Stimulated activated CD8-positive, alpha-beta memory T cell treated with anti-CD3 and anti-CD28 coated beads, Interleukin-7, amount 100 ng/mL, for 24 hours (primary cell): ENCODE results near the gene PRC1.

Experiments
- DNase-seq: peaks from one replicate; pipeline ENCODE4 v3.0.0-alpha.2; 2020; ENCODE audit warnings: low read depth

The PRC1 gene

DNA sequence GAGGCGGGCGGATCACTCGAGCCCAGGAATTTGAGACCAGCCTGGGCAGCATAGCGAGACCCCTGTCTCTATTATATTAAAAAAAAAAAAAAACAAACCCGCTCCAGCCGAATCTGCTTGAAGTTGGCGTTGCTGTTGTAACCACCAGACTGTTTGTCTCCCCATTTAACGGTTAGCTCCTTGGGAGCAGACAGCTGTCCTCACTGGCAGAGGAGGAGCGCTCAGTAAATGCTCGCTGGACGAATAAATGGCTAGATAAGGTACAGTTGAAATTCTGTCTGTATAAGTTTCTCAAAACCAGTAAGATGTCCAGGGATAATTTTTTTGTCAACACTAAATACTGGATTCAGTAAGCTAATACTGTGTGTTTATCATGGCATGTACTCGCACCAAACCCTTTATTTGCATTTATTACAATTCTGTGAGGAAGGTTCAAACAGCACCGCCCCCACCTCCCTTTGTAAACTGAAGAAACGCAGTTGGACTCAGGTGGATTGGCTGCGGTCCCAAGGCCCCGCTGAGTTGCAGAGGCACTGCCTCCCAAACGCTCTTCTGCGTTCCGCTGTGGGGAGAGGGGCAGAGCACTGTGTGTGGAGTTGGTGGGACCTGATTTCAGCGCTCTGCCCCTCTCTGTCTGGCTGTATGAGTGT is 38.6 kb downstream of the PRC1 start:
- DNase-seq: no peak

DNA sequence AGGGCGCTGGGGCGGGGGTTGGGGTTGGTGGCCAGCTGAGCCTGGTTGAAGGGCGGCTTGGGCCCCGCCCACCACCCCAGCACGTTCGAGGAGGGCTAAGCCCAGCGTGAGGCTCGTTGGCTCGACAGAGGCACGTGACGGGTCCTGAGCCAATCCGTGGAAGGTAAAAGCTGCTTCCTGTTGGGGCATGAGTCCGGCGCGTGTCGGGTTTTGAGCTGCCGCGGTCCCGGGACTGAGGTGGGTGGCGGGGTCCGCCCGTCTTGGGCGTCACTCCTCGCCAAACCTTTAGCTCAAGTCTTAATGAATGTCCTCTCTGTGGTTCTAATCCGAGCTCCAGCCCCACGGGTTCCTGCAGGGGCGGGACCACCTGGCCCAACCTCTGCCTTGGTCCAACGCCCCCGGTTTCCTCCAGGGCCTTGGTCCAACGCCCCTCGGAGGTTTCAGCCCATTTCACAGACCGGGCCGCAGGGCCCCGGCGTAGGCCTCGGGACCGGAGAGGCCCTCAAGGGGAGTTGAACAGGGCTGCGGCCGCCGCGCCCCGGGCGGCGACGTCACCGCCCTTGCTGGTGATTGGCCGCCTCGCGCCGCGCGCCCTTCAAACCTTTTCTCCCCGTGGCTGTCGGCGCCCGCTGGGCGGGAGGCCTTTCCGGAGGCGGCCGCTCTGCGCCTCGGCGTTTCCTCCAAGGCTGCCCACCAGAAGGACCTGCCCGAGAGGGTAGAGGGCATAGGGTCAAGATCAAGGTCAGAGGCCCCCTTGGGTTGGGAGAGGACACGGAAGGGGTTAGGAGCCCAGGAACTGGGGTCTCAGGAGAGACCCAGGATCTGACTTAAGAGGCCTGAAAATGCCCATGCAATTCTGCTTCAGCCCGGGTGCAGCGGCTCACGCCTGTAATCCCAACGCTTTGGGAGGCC is 39.4 kb downstream of the PRC1 start, which contains the start of gene RCCD1:
TSS of gene RCCD1 (plus strand) at position 173 of the 912 bp plus-strand sequence. CDS start 1,851 bp downstream, outside the sequence.
- peak; percentile 74 for DNase-seq

DNA sequence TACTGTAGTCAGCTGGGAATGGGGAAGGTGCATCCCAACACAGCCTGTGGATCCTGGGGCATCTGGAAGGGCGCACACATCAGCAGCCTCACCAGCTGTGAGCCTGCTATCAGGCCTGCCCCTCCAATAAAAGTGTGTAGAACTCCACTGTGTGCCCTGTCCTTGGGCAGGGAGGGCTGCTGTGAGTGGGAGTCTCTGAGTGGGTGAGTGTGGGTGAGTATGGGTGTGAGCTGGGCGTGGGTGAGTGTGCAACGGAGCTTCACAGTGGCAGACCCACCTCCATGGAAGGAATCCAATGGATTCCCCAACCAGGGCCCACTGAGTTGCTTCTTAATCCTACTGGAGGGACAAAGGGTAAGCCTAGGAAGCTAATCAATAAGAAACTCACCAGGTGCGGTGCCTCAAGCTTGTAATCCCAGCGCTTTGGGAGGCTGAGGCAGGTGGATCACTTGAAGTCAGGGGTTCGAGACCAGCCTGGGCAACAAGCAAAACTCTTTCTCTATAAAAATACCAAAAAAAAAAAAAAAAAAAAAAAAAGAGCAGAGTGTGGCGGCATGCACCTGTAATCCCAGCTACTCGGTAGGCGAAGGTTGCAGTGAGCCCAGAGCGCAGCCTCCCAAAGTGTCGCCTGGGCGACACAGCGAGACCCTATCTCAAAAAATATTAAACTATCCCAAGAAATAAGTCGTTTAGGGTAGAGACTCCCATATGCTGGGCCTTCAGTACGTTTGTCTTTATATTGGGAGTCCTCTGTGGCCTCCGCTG is 40.2 kb downstream of the PRC1 start:
- DNase-seq: no peak

- DNase-seq: no peak
Observed at GRCh38 chr15:90952901-90953677, 41.2 kb downstream of the PRC1 start.

DNA sequence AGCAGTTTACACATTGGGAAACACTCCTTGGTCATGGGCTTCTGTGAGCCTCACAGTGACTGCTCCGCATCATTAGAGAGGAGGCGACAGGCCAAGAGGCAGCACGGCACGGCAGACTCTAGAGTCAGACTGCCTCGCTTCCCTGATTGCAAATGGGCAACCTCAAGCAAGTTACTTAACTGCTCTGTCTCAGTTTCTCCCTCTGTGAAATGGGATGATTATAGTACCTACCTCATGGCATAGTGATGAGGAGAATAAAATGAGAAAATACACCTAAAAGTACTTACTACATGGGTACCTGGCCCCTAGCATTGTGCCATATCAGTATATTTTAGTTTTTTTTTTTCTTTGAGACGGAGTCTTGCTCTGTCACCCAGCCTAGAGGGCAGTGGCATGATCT is 43.7 kb downstream of the PRC1 start:
- no peak for DNase-seq

- DNase-seq: no peak
Observed at GRCh38 chr15:90949979-90950675, 44.2 kb downstream of the PRC1 start.

DNA sequence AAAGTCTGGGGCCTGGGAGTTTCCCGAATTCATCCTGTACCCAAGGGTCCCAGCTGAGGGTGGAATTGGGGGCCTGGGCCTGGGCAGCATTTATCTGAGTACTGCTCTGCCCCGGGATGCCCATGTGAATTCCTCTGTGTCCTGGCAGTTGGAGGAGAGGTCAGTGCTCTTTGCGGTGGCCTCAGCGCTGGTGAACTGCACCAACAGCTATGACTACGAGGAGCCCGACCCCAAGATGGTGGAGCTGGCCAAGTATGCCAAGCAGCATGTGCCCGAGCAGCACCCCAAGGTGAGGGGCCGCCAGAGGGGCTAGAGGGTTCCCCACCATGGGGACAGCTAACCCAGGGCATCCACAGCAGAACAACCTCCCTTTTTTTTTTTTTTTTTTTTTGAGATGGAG is 45.8 kb downstream of the PRC1 start:
- no peak for DNase-seq

DNA sequence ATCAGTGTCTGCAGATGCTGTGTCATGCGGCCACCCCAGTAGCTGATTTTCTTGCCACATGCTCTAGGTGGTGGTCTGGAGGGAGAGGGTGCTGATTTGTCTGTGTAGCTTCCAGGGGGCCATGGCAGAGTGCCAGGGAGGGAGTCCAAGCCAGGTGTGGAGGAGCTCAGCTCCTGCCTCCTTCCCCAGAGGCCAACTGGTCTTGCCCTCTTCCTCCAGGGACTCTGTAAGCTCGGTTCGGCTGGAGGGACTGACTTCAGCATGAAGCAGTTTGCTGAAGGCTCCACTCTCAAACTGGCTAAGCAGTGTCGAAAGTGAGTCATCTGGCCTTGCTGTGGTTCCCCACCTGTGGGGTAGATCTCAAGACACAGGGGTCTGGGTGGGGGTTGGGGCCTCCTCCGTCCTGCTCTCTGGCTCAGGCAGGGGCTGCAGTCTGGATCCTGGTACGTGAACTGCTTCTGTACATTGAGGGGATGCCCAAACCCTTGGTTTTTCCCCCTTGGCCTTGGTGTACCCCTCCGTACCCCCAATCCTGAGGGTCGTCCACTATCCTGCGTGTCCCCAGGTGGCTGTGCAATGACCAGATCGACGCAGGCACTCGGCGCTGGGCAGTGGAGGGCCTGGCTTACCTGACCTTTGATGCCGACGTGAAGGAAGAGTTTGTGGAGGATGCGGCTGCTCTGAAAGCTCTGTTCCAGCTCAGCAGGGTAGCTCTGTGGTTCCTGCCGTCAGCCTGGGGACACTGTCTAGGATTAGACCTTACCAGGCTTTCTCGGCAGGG is 46.6 kb downstream of the PRC1 start:
- DNase-seq: no peak

DNA sequence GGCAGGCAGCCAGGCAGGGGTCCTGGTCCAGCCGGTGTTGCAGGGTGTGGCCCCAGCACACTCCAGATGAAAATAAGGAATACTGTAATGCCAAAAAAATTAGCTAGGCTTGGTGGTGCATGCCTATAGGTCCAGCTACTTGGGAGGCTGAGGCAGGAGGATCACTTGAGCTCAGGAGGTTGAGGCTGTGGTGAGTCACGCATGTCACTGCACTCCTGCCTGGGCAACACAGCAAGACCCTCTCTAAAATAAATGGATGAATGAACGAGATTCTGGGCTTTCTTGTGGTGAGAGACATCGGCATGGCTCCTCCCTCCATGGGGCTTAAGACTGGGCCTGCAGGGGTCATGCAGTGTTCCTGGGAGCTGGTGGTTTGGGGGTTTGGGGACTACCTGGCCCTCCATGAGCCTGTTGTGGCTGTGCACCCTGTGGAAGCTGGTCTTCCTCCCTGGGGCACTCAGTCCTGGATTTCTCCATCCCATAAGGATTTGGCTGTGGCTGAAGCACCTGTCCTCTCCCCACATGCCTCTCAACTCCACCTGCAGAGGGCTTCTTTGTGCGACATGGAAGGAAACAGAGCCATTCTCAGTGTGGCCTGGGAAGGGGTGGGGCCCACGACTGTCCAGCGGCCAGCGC is 47.3 kb downstream of the PRC1 start:
- no peak for DNase-seq

GRCh38 chr15:90946538-90946937 is 47.8 kb downstream of the PRC1 start:
- no peak for DNase-seq

DNA sequence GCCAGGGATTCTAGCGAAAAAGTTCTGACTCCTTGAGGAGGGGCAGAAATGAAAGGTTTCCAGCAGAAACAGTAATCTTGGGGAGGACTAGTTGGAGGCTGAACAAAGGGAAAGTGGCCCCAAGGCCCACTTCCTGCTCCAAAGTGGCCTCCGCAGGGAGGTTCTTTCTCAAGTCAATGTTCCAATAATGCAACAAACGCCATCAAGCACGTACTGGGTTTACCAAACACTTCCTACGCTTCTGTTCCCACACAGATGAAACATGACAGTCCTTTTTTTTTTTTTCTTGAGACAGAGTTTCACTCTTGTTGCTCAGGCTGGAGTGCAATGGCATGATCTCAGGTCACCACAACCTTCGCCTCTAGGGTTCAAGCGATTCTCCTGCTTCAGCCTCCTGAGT is 49.2 kb downstream of the PRC1 start:
- no peak for DNase-seq

DNA sequence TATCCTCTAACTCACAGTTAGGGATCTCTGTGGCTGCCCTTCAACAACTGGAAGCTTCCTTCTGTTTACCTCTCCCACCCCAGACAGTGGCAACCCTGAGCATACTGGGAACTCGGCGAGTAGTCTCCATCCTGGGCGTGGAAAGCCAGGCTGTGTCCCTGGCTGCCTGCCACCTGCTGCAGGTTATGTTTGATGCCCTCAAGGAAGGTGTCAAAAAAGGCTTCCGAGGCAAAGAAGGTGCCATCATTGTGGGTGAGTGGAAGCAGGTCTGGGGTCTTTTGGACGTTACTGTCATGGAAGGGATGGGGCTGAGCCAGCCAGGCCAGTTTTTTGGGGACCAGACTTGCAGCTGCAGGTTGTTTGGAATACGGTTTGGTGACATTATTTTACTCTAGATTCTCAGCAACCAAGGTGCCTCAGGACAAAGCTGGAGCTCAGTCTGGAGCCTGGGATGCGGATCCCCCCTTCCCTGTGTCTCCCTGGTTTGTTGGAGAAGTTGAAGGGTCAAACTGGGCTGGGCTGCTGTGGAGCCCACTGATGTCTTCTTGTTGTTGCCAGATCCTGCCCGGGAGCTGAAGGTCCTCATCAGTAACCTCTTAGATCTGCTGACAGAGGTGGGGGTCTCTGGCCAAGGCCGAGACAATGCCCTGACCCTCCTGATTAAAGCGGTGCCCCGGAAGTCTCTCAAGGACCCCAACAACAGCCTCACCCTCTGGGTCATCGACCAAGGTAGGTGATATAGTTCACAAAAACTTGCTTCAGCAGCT is 51.8 kb downstream of the PRC1 start:
- DNase-seq: no peak

DNA sequence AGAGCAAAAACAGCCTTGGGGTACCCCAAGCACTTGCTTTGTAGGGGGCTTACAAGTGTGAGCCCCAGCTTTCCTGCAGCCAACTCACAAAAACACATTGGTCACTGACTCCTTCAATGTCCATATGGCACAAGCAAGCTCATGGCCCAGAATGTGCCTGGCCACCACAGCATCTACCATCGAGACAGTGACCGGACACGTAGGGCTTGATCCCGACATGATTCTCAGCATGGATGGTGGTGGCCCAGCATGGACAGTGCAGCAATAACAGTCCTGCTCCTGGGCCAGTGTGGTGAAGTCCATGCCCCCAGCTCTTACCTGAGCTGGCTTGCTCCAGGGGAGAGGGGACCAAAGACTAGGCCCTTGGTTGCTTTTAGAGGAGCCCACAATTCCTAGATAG is 53.3 kb downstream of the PRC1 start:
- no peak for DNase-seq

GRCh38 chr15:90939756-90940155 is 54.6 kb downstream of the PRC1 start:
- no peak for DNase-seq

GRCh38 chr15:90938261-90938660 is 56.1 kb downstream of the PRC1 start:
- no peak for DNase-seq

- no peak for DNase-seq
Observed at GRCh38 chr15:90936823-90937222, 57.5 kb downstream of the PRC1 start.

DNA sequence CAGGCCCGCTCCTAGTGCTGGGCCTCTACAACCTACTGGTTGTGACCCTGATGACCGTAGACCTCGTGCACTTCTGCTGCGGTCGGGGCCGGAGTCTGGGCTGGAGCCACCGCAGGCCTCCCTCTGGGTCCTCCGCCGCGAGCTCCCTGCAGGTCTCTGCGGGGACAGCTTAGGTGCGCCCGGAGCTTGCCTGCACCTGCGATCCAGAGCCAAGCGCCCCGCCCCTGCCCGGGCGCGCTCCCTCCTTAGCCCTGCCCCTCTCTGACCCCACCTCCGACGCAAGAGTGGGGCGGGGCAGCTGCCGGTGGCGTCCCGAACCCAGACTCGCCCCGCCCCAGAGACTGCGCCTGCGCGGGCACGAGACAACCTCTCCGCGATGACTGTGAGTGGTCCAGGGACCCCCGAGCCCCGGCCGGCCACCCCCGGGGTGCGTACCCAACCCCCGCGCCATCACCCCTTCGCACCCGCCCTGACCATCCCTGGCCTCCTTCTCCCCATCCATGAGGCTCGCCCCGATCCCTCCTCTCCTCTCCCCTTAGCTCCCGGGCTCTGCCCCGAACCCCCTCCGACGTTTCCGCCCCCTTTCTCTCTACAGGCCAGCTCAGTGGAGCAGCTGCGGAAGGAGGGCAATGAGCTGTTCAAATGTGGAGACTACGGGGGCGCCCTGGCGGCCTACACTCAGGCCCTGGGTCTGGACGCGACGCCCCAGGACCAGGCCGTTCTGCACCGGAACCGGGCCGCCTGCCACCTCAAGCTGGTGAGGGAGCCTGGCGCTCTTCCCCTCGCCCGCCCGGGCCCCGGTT is 59.2 kb downstream of the PRC1 start, which contains the start of gene UNC45A:
TSS of gene UNC45A (plus strand) at position 337 of the 803 bp plus-strand sequence. CDS start at position 377, 40 bp downstream.
- DNase-seq: peak; percentile 91
